ENCODE measurements around the gene BRIP1. TPM values are rescaled to one million over a fixed set of nuclear protein-coding genes. Genes with fewer than 3 reads are reported as not detected.

BRIP1 gene
- total and polyA plus RNA-seq, 3 donors from 2014 or later: 7.5 to 10.6 (median 10.5) TPM

- TF ChIP-seq CTCF (IDR thresholded peaks at IDR 0.05) (no peak), POLR2A (IDR thresholded peaks at IDR 0.05) (no peak)
- DNase-seq: no peak
- Histone ChIP-seq H3K27ac (no peak overlapping the region), H3K36me3 (ENCODE audit: low read depth, missing control alignments) (no peaks in the 10 kb centered on the region), H3K9me3 (no peaks in the 10 kb centered on the region), H3K4me3 (no peak overlapping the region), H3K27me3 (no peaks in the 10 kb centered on the region), H3K4me1 (no peaks in the 10 kb centered on the region)
- intact Hi-C loops (cut with DNase I; ENCODE audit: low total_unique reads): no loop called here
- WGBS, 2 donors: 75 to 82% methylated on average over 2 of the region's 2 CpGs
These were observed 66.0 kb downstream of the BRIP1 start for GRCh38 chr17:61797283-61797682.

- TF ChIP-seq POLR2A (IDR thresholded peaks at IDR 0.05) (no peak), CTCF (IDR thresholded peaks at IDR 0.05) (no peak)
- Histone ChIP-seq H3K9me3 (no peaks in the 10 kb centered on the region), H3K36me3 (ENCODE audit: low read depth, missing control alignments) (no peaks in the 10 kb centered on the region), H3K27ac (no peak overlapping the region), H3K27me3 (no peaks in the 10 kb centered on the region), H3K4me3 (no peak overlapping the region), H3K4me1 (no peaks in the 10 kb centered on the region)
- WGBS, 2 donors: 90 to 98% methylated on average over 2 of the region's 2 CpGs
- DNase-seq: no peak
- intact Hi-C loops (cut with DNase I; ENCODE audit: low total_unique reads): no loop called here
These were observed 67.8 kb downstream of the BRIP1 start for GRCh38 chr17:61795546-61795945.

GRCh38 chr17:61794792-61795191 lies 68.5 kb downstream of the BRIP1 start:
- 92 to 97% methylated on average over 1 of the region's 1 CpG for WGBS, 2 donors
- TF ChIP-seq CTCF (IDR thresholded peaks at IDR 0.05): no peak
- no peak for TF ChIP-seq POLR2A (IDR thresholded peaks at IDR 0.05)
- Histone ChIP-seq H3K36me3 (ENCODE audit: low read depth, missing control alignments) (no peaks in the 10 kb centered on the region), H3K27me3 (no peaks in the 10 kb centered on the region), H3K9me3 (no peaks in the 10 kb centered on the region), H3K4me3 (no peak overlapping the region), H3K4me1 (no peaks in the 10 kb centered on the region), H3K27ac (no peak overlapping the region)
- no peak for DNase-seq
- intact Hi-C loops (cut with DNase I; ENCODE audit: low total_unique reads): no loop called here

GRCh38 chr17:61794242-61794641 lies 69.1 kb downstream of the BRIP1 start:
- no peak for DNase-seq
- WGBS, 2 donors: 96 to 99% methylated on average over 4 of the region's 4 CpGs
- TF ChIP-seq POLR2A (IDR thresholded peaks at IDR 0.05) (no peak), CTCF (IDR thresholded peaks at IDR 0.05) (no peak)
- intact Hi-C loops (cut with DNase I; ENCODE audit: low total_unique reads): no loop called here
- Histone ChIP-seq H3K4me3 (no peak overlapping the region), H3K27ac (no peak overlapping the region), H3K4me1 (no peaks in the 10 kb centered on the region), H3K27me3 (no peaks in the 10 kb centered on the region), H3K36me3 (ENCODE audit: low read depth, missing control alignments) (no peaks in the 10 kb centered on the region), H3K9me3 (no peaks in the 10 kb centered on the region)

- intact Hi-C loops (cut with DNase I; ENCODE audit: low total_unique reads): no loop called here
- no peak for TF ChIP-seq CTCF (IDR thresholded peaks at IDR 0.05)
- TF ChIP-seq POLR2A (IDR thresholded peaks at IDR 0.05): no peak
- WGBS, 2 donors: 93 to 94% methylated on average over 3 of the region's 3 CpGs
- Histone ChIP-seq H3K27me3 (no peaks in the 10 kb centered on the region), H3K9me3 (no peaks in the 10 kb centered on the region), H3K4me3 (no peak overlapping the region), H3K27ac (no peak overlapping the region), H3K4me1 (no peaks in the 10 kb centered on the region), H3K36me3 (ENCODE audit: low read depth, missing control alignments) (no peaks in the 10 kb centered on the region)
- DNase-seq: no peak
These were observed 69.8 kb downstream of the BRIP1 start for GRCh38 chr17:61793565-61793964.

All from testis (tissue), 3 donors.